Activated T-cell treated with anti-CD3 and anti-CD28 coated beads, Interleukin-2, amount 50 U/mL, for 4 hours (primary cell): ENCODE measurements around the gene EBLN2. TPM values are rescaled to one million over a fixed set of nuclear protein-coding genes. Genes with fewer than 3 reads are reported as not detected.

Experiments
- ATAC-seq, 2 donors: fragments of 200-7000 bp; cut with Tn5 transposase; one replicate each; pipeline ENCODE4 v1.10.0; 2021
- DNase-seq: peaks from one replicate; pipeline ENCODE4 v3.0.0-alpha.2; 2020
- H3K27me3 Mint-ChIP-seq: one replicate; pipeline ENCODE4 v1.8.0; 2021; ENCODE audit warnings: low read depth, mixed read lengths
- H3K36me3 Mint-ChIP-seq: one replicate; pipeline ENCODE4 v1.8.0; 2022; ENCODE audit warnings: mixed read lengths; ENCODE audit not compliant: insufficient read depth
- H3K4me1 Mint-ChIP-seq: one replicate; pipeline ENCODE4 v1.8.0; 2021; ENCODE audit warnings: low read depth, mixed read lengths
- H3K4me3 Mint-ChIP-seq: one replicate; pipeline ENCODE4 v1.8.0; 2021; ENCODE audit warnings: mild to moderate bottlenecking, moderate library complexity, mixed read lengths
- H3K9me3 Mint-ChIP-seq: one replicate; pipeline ENCODE4 v1.8.0; 2021; ENCODE audit warnings: mixed read lengths
- total RNA-seq, 3 donors: library from RNA; stranded (reverse); gene quantifications; one replicate each; pipeline ENCODE4 v1.2.1, GENCODE V29; 2021

EBLN2 gene
- total RNA-seq, 3 donors from 2014 or later, result 3.2 to 4.7 (median 4.3) TPM

GRCh38 chr3:73072634-73073033, 11.2 kb downstream of the EBLN2 start:
- H3K27me3 Mint-ChIP-seq, result no peaks in the 10 kb centered on the region
- ATAC-seq, result no peak
- peaks cover 24% of the 10 kb centered on the region for H3K4me1 Mint-ChIP-seq
- H3K36me3 Mint-ChIP-seq, result no peaks in the 10 kb centered on the region
- no peak for DNase-seq
- H3K4me3 Mint-ChIP-seq, result no peak overlapping the region
- no peaks in the 10 kb centered on the region for H3K9me3 Mint-ChIP-seq

DNA sequence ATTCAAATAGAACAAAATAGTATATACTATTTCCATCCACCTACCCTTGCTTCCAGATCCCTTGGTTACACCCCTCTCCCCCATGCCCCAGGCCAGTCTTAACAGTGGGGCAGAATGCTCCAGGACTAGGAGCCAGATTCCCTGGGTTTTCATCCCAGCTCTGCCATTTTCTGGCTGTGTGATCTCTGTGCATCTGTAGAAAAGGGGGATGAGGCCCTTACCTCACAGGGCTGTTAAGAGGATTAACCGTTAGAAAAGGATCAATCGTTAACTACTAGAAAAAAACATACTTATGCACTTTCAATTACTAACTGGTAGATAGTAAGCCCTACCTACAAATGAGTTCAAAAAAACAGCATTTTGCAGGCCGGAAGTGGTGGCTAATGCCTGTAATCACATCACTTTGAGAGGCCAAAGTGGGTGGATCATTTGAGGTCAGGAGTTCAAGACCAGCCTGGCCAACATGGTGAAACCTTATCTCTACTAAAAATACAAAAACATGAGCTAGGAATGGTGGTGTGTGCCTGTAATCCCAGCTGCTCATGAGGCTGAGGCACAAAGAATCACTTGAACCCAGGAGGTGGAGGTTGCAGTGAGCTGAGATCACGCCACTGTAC, 11.7 kb downstream of the EBLN2 start:
- Mint-ChIP-seq H3K4me1 (peaks cover 24% of the 10 kb centered on the region), H3K9me3 (no peaks in the 10 kb centered on the region), H3K27me3 (no peaks in the 10 kb centered on the region), H3K4me3 (no peak overlapping the region), H3K36me3 (no peaks in the 10 kb centered on the region)
- DNase-seq (no peak), ATAC-seq (no peak)

DNA sequence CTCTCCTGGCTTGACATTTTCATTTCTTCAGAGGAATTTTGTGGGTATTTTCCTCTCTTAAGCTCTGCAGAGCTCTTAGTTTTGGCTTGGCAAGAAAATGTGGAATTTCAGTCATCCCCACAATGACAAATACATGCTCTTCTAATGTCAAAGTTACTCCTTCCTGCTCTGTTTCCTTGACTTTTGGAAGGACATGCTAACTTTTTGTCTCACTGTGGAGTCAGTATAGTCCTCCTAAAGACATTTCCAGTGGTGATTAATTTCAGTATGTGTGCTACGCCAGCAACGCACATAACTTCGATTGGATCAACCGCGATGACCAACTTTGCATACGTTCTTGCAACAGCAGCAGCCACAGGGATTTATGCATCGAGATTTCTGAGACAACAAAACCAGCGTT, 13.3 kb downstream of the EBLN2 start:
- H3K4me1 Mint-ChIP-seq, result peaks cover 24% of the 10 kb centered on the region
- ATAC-seq (no peak), DNase-seq (no peak)
- H3K4me3 Mint-ChIP-seq, result no peak overlapping the region
- no peaks in the 10 kb centered on the region for H3K27me3 Mint-ChIP-seq
- H3K36me3 Mint-ChIP-seq, result no peaks in the 10 kb centered on the region
- H3K9me3 Mint-ChIP-seq, result no peaks in the 10 kb centered on the region

DNA sequence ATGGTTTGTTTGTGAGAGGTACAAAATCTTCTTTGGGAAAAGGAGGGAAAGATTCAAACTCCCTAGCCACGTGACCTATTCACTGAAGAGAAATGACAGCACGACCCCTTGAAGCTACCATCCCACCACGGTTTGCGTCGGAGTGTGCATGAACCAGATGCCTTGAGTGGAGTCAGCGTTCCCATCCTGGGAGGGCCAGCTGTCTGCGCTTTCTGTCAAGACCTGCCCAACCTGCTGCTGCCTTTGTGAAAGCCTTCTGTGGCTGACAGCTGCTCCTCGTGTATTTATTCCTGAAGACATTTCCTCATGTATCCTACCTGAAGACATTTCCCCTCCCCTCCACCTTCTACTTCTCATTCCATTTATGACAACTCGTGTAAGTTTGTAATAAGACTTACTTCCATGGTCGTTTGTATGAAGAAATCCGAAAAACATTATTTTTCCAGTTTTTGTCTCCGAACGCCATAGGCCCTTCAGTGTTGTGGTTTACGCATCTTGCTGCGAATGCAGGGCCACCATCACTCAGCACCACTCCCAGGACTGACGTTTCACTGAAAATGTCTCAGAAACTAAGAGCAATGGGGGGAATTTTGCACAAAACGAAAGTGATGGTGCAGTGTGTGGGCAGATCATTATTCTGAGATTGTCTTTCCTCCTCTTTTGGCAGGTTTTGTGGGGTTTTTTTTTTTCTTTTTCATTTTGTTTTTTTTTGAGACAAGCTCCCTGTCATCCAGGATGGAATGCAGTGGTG, 18.9 kb downstream of the EBLN2 start:
- H3K27me3 Mint-ChIP-seq, result no peaks in the 10 kb centered on the region
- H3K4me3 Mint-ChIP-seq, result no peak overlapping the region
- H3K4me1 Mint-ChIP-seq, result peaks cover 2% of the 10 kb centered on the region
- no peaks in the 10 kb centered on the region for H3K9me3 Mint-ChIP-seq
- H3K36me3 Mint-ChIP-seq, result no peaks in the 10 kb centered on the region
- peak; percentile 28 to 58 for ATAC-seq
- no peak for DNase-seq

DNA sequence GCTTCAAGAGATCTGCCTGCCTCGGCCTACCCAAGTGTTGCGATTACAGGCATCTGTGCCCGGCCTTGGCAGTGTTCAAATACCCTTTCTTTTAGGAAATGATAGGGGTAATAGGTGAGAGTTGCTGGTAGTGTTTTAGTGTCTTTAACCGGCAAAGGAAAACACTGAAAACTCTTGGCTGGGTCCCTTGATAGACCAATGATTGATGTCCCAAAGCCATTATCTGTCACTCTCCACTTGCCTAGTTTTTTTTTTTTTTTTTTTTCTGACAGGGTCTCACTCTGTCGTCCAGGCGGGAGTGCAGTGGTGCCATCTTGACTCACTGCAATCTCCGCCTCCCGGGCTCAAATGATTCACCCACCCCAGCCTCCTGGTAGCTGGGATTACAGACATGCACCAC, 19.7 kb downstream of the EBLN2 start:
- H3K9me3 Mint-ChIP-seq, result no peaks in the 10 kb centered on the region
- H3K27me3 Mint-ChIP-seq, result no peaks in the 10 kb centered on the region
- H3K4me1 Mint-ChIP-seq, result peaks cover 4% of the 10 kb centered on the region
- DNase-seq, result no peak
- H3K4me3 Mint-ChIP-seq, result no peak overlapping the region
- no peak for ATAC-seq
- no peaks in the 10 kb centered on the region for H3K36me3 Mint-ChIP-seq

DNA sequence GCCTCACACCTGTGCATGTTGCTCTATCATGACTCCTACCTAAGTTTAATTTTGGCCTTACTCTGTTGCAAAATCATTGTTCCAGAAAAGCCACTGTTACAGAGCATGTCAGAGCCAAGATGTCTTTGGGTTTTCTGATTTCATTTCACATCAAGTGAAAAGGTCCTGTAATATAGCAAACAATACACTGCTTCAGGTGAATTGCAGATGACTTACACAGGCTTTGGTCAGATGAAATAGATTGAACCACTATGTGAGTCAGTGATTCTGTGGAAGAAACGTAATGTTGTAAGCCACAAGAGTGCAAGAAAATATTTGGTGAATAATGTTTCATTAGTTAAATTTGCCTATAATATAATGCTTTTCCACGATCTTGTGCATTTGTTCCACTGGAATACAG, 22.7 kb downstream of the EBLN2 start:
- H3K9me3 Mint-ChIP-seq, result no peaks in the 10 kb centered on the region
- no peak for DNase-seq
- no peak for ATAC-seq
- H3K4me1 Mint-ChIP-seq, result peaks cover 9% of the 10 kb centered on the region
- H3K27me3 Mint-ChIP-seq, result no peaks in the 10 kb centered on the region
- no peak overlapping the region for H3K4me3 Mint-ChIP-seq
- H3K36me3 Mint-ChIP-seq, result no peaks in the 10 kb centered on the region

DNA sequence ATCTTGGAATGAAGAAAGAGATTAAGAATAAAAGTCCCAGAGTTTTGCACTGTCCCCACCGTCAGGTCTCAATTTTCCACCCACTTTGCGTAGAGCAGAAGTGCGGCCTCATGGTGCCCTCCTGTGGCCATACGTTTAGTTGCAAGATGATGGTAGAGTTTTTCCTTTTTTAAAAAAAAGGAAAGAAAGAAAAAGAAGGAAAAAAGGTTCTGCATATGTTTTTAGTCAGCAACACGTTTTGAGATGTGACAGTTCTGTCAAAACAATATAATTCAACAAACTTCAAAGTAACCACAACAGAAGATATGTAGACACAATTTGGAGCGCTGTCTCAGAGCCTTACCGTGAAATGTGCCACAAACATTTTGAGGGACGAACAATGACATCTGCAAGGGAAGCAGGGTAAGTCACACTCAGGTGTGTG, 24.6 kb downstream of the EBLN2 start:
- DNase-seq, result peak; percentile 47
- Mint-ChIP-seq H3K4me1 (peaks cover 7% of the 10 kb centered on the region), H3K36me3 (no peaks in the 10 kb centered on the region), H3K27me3 (peaks cover 3% of the 10 kb centered on the region), H3K9me3 (no peaks in the 10 kb centered on the region), H3K4me3 (no peak overlapping the region)
- ATAC-seq, result peak; percentile 77 to 80

DNA sequence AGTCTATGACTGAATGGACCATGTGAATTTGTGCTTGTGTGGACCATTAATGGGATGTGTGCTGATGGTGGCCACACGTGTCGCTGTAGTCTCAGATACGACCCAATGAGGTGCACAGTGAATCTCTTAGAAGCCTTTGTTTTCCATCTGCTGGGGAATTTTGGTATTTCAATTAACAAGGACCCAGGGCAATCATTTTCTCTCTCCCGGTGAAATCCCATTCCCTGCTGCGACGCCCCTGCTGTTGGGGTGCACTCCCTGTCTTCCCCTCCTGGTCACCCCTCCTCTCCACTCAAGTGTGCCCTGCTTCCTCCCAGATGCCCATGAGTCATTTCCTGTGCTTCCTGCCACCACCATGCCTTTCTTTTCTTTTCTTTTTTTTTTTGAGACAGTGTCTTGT, 32.7 kb downstream of the EBLN2 start:
- peaks cover 12% of the 10 kb centered on the region for H3K27me3 Mint-ChIP-seq
- H3K4me3 Mint-ChIP-seq, result no peak overlapping the region
- peaks cover 8% of the 10 kb centered on the region for H3K4me1 Mint-ChIP-seq
- no peaks in the 10 kb centered on the region for H3K36me3 Mint-ChIP-seq
- DNase-seq, result no peak
- peak in 1 of 2 donors; percentile 21 for ATAC-seq
- H3K9me3 Mint-ChIP-seq, result peaks cover 4% of the 10 kb centered on the region

GRCh38 chr3:73094951-73095350, 33.5 kb downstream of the EBLN2 start:
- no peak for DNase-seq
- peaks cover 8% of the 10 kb centered on the region for H3K4me1 Mint-ChIP-seq
- no peak for ATAC-seq
- no peaks in the 10 kb centered on the region for H3K36me3 Mint-ChIP-seq
- H3K9me3 Mint-ChIP-seq, result peaks cover 4% of the 10 kb centered on the region
- no peak overlapping the region for H3K4me3 Mint-ChIP-seq
- peaks cover 11% of the 10 kb centered on the region for H3K27me3 Mint-ChIP-seq

GRCh38 chr3:73096169-73096568, 34.7 kb downstream of the EBLN2 start:
- ATAC-seq (no peak), DNase-seq (no peak)
- Mint-ChIP-seq H3K36me3 (no peaks in the 10 kb centered on the region), H3K9me3 (peaks cover 4% of the 10 kb centered on the region), H3K27me3 (peaks cover 8% of the 10 kb centered on the region), H3K4me3 (no peak overlapping the region), H3K4me1 (peaks cover 8% of the 10 kb centered on the region)

- Mint-ChIP-seq H3K9me3 (peaks cover 4% of the 10 kb centered on the region), H3K4me1 (peaks cover 8% of the 10 kb centered on the region), H3K36me3 (no peaks in the 10 kb centered on the region), H3K4me3 (no peak overlapping the region), H3K27me3 (peaks cover 8% of the 10 kb centered on the region)
- no peak for ATAC-seq
- no peak for DNase-seq
Measured at GRCh38 chr3:73098026-73098425, 36.6 kb downstream of the EBLN2 start.

DNA sequence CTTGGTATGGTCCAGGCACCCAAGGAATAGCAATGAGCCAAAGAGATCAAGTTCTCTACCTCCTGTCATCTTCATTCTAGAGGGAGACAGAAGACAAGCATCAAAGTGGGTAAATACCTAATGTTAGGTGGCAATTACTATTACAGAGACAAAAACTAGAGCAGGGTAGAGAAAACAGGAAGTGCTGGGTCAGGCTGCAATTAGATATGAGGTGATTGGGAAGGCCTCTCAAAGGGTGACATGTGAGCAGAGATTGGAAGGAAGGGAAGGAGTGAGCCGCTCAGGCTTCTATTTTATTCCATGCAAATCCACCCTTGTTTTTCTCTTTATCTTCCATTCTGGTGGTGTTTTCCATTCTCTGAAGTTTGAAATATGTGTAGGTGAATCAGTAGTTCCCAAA, 37.4 kb downstream of the EBLN2 start:
- peaks cover 8% of the 10 kb centered on the region for H3K27me3 Mint-ChIP-seq
- ATAC-seq (no peak), DNase-seq (no peak)
- peaks cover 8% of the 10 kb centered on the region for H3K4me1 Mint-ChIP-seq
- no peaks in the 10 kb centered on the region for H3K36me3 Mint-ChIP-seq
- no peak overlapping the region for H3K4me3 Mint-ChIP-seq
- H3K9me3 Mint-ChIP-seq, result peaks cover 4% of the 10 kb centered on the region

GRCh38 chr3:73100741-73101559, 39.5 kb downstream of the EBLN2 start:
- peak; percentile 71 to 86 for ATAC-seq

DNA sequence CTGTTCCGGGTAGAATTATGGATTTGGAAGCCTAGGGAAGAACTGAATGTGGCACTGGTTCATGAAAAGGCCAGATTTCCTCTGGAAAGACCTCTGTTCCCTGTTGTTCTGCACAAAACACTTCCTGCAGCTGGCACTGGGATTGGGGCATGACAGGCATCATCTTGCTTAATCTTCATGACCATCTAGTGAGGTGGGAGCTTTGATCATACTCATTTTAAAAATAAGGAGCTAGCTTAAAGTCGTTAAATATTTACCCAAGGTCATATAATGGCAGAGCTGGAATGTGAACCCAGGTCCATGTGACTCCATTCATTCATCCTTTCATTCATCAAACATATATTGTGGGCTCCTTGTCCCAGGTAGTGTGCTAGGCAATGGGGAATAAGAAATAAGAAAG, 40.4 kb downstream of the EBLN2 start:
- Mint-ChIP-seq H3K4me3 (no peak overlapping the region), H3K9me3 (peaks cover 4% of the 10 kb centered on the region), H3K36me3 (no peaks in the 10 kb centered on the region), H3K27me3 (no peaks in the 10 kb centered on the region), H3K4me1 (peaks cover 2% of the 10 kb centered on the region)
- ATAC-seq (no peak), DNase-seq (no peak)

More at GRCh38 chr3:73100741-73101559, 39.5 kb downstream of the EBLN2 start:
- Mint-ChIP-seq H3K4me3 (no peak overlapping the region), H3K4me1 (peaks cover 2% of the 10 kb centered on the region), H3K36me3 (no peaks in the 10 kb centered on the region), H3K9me3 (peaks cover 4% of the 10 kb centered on the region), H3K27me3 (no peaks in the 10 kb centered on the region)
- peak; percentile 74 for DNase-seq
